Measurements from ENCODE around the gene METTL25.

The METTL25 gene

DNA sequence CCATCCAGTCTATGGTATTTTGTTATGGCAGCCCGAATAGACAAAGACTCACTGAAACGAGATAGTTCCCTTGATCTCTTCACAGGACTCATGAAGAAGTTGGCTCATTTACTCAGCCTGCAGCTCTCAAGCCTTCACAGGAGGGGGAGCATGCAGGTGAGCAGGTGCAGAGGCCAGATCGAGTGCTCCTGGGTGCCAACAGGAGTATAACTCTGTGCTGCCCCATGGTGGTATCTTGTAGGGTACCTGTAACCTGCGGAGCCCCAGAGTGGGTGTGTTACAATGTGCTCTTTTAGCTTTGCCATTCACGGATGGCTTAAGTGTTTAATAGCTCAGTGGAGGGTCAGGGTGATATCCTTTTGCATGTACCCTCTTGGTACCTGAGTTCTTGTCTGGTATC lies 159.5 kb downstream of the METTL25 start:
- DNase-seq: no peak

DNA sequence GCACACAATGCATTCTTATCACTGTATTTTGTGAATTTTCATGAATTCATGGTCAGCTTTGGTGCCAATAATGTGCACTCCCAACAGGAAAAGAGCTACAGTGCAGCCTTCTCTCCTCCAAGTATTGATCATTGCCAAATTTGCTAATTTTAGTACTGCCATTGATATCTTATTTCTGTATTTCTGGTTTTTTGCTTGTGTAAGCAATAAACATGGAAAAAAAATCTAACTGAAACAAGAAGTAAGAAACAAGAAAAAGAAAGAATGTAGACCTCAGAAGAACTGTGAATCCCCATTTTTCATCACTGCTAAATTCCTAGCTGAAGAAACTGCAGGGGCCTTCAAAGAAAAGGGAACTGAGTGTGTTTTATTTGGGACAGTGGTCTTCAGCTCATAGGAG lies 161.2 kb downstream of the METTL25 start:
- Histone ChIP-seq H2AFZ (ENCODE audit: low read length) (no peak overlapping the region), H3K27me3 (replicated peaks; ENCODE audit: insufficient read depth, low read length) (no peaks in the 10 kb centered on the region), H4K20me1 (ENCODE audit: insufficient read depth, low read length) (no peaks in the 10 kb centered on the region), H3K9me2 (replicated peaks; ENCODE audit: insufficient read depth, low read length) (no peaks in the 10 kb centered on the region), H3K27ac (ENCODE audit: low read length) (no peak overlapping the region), H3K9me3 (replicated peaks; ENCODE audit: insufficient read depth, low read length) (no peaks in the 10 kb centered on the region), H3K4me3 (ENCODE audit: low read length) (no peak overlapping the region), H3K4me1 (ENCODE audit: low read length) (0 out of 2 replicates have a peak, but pooled peaks cover 8% of the 10 kb centered on the region), H3K36me3 (replicated peaks; ENCODE audit: insufficient read depth, low read length) (no peaks in the 10 kb centered on the region), H3K9ac (ENCODE audit: low read length) (no peak overlapping the region), H3K4me2 (ENCODE audit: low read depth, low read length) (no peak overlapping the region), H3K79me2 (ENCODE audit: low read length) (no peaks in the 10 kb centered on the region), H3F3A (ENCODE audit: insufficient read depth, low read length) (no peaks in the 10 kb centered on the region)
- DNase-seq: no peak
- TF ChIP-seq EZH2phosphoT487 (IDR thresholded peaks at IDR 0.05; ENCODE audit: low read length): no peak

More for the DNA sequence above, 159.5 kb downstream of the METTL25 start:
- H3F3A ChIP-seq (ENCODE audit: insufficient read depth, low read length): no peaks in the 10 kb centered on the region
- no peak overlapping the region for H3K4me2 ChIP-seq (ENCODE audit: low read depth, low read length)
- H3K79me2 ChIP-seq (ENCODE audit: low read length): no peaks in the 10 kb centered on the region
- H3K36me3 ChIP-seq (replicated peaks; ENCODE audit: insufficient read depth, low read length): no peaks in the 10 kb centered on the region
- no peak overlapping the region for H2AFZ ChIP-seq (ENCODE audit: low read length)
- no peak overlapping the region for H3K27ac ChIP-seq (ENCODE audit: low read length)
- no peaks in the 10 kb centered on the region for H3K9me2 ChIP-seq (replicated peaks; ENCODE audit: insufficient read depth, low read length)
- 0 out of 2 replicates have a peak, but pooled peaks cover 8% of the 10 kb centered on the region for H3K4me1 ChIP-seq (ENCODE audit: low read length)
- no peak overlapping the region for H3K9ac ChIP-seq (ENCODE audit: low read length)
- no peaks in the 10 kb centered on the region for H3K9me3 ChIP-seq (replicated peaks; ENCODE audit: insufficient read depth, low read length)
- no peak for TF ChIP-seq EZH2 (optimal IDR thresholded peaks at IDR 0.05; ENCODE audit: low read depth, low read length)
- TF ChIP-seq, protein P1, sequence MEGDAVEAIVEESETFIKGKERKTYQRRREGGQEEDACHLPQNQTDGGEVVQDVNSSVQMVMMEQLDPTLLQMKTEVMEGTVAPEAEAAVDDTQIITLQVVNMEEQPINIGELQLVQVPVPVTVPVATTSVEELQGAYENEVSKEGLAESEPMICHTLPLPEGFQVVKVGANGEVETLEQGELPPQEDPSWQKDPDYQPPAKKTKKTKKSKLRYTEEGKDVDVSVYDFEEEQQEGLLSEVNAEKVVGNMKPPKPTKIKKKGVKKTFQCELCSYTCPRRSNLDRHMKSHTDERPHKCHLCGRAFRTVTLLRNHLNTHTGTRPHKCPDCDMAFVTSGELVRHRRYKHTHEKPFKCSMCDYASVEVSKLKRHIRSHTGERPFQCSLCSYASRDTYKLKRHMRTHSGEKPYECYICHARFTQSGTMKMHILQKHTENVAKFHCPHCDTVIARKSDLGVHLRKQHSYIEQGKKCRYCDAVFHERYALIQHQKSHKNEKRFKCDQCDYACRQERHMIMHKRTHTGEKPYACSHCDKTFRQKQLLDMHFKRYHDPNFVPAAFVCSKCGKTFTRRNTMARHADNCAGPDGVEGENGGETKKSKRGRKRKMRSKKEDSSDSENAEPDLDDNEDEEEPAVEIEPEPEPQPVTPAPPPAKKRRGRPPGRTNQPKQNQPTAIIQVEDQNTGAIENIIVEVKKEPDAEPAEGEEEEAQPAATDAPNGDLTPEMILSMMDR (IDR thresholded peaks at IDR 0.05; ENCODE audit: low read length): 0 out of 2 replicates have a peak, but pooled peaks have one; percentile 3
- H3K27me3 ChIP-seq (replicated peaks; ENCODE audit: insufficient read depth, low read length): no peaks in the 10 kb centered on the region
- H3K4me3 ChIP-seq (ENCODE audit: low read length): no peak overlapping the region
- no peaks in the 10 kb centered on the region for H4K20me1 ChIP-seq (ENCODE audit: insufficient read depth, low read length)

DNA sequence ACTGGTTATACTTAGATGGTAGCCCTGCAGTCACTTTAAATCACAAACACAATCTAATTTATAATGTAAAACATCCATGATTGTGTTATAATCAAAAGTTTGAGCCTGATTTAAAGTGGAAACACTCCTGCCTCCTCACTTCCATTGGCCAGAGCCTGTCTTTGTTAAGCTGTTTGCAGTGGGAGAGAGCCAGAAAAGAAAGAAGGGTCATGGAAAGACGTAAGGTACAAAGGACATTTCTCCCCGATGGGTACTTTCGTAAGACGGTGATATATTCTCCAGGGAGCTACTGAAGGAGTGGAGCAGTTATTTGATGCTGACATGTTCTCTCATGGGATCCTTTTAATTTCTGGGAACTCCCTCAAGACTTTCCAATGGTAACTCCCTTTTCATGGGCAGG lies 164.0 kb downstream of the METTL25 start:
- Histone ChIP-seq H3K36me3 (replicated peaks; ENCODE audit: insufficient read depth, low read length) (no peaks in the 10 kb centered on the region), H3K79me2 (ENCODE audit: low read length) (no peaks in the 10 kb centered on the region), H3K9ac (ENCODE audit: low read length) (no peak overlapping the region), H3K9me2 (replicated peaks; ENCODE audit: insufficient read depth, low read length) (no peaks in the 10 kb centered on the region), H3F3A (ENCODE audit: insufficient read depth, low read length) (no peaks in the 10 kb centered on the region), H3K4me1 (ENCODE audit: low read length) (0 out of 2 replicates have a peak, but pooled peaks cover 8% of the 10 kb centered on the region), H3K9me3 (replicated peaks; ENCODE audit: insufficient read depth, low read length) (no peaks in the 10 kb centered on the region), H3K4me3 (ENCODE audit: low read length) (no peak overlapping the region), H3K4me2 (ENCODE audit: low read depth, low read length) (no peak overlapping the region), H3K27me3 (replicated peaks; ENCODE audit: insufficient read depth, low read length) (no peaks in the 10 kb centered on the region), H2AFZ (ENCODE audit: low read length) (no peak overlapping the region), H3K27ac (ENCODE audit: low read length) (no peak overlapping the region), H4K20me1 (ENCODE audit: insufficient read depth, low read length) (no peaks in the 10 kb centered on the region)
- DNase-seq: no peak
- TF ChIP-seq, protein P1 (IDR thresholded peaks at IDR 0.05; ENCODE audit: low read length): no peak
- no peak for TF ChIP-seq EZH2phosphoT487 (IDR thresholded peaks at IDR 0.05; ENCODE audit: low read length)
- TF ChIP-seq EZH2 (optimal IDR thresholded peaks at IDR 0.05; ENCODE audit: low read depth, low read length): no peak

DNA sequence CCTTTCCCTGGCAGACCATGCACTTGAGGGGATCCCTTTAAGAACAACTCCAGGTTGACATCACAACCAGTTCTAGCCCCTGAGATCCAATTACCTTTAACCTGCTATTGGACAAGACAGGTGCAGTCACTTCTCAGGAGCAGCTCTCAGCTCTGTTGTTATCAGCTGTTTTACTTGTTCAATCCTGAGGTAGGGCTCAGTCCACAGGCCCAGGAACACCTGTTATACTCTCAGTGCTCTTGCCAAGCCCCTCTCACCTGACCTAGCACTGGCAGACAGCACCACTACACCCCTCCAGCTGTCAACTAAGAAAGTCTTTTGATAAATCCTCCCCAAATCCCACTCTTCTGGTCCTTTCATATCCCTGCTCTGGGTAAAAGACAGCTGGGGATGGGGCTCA lies 164.4 kb downstream of the METTL25 start:
- no peak overlapping the region for H3K9ac ChIP-seq (ENCODE audit: low read length)
- H4K20me1 ChIP-seq (ENCODE audit: insufficient read depth, low read length): no peaks in the 10 kb centered on the region
- no peak overlapping the region for H3K27ac ChIP-seq (ENCODE audit: low read length)
- no peaks in the 10 kb centered on the region for H3K9me3 ChIP-seq (replicated peaks; ENCODE audit: insufficient read depth, low read length)
- no peaks in the 10 kb centered on the region for H3K9me2 ChIP-seq (replicated peaks; ENCODE audit: insufficient read depth, low read length)
- no peak for DNase-seq
- no peak for TF ChIP-seq EZH2phosphoT487 (IDR thresholded peaks at IDR 0.05; ENCODE audit: low read length)
- TF ChIP-seq, protein P1 (IDR thresholded peaks at IDR 0.05; ENCODE audit: low read length): no peak
- TF ChIP-seq EZH2 (optimal IDR thresholded peaks at IDR 0.05; ENCODE audit: low read depth, low read length): no peak
- H3K4me2 ChIP-seq (ENCODE audit: low read depth, low read length): no peak overlapping the region
- no peaks in the 10 kb centered on the region for H3F3A ChIP-seq (ENCODE audit: insufficient read depth, low read length)
- H3K27me3 ChIP-seq (replicated peaks; ENCODE audit: insufficient read depth, low read length): no peaks in the 10 kb centered on the region
- H3K79me2 ChIP-seq (ENCODE audit: low read length): no peaks in the 10 kb centered on the region
- H3K4me1 ChIP-seq (ENCODE audit: low read length): 0 out of 2 replicates have a peak, but pooled peaks cover 8% of the 10 kb centered on the region
- no peak overlapping the region for H2AFZ ChIP-seq (ENCODE audit: low read length)
- H3K36me3 ChIP-seq (replicated peaks; ENCODE audit: insufficient read depth, low read length): no peaks in the 10 kb centered on the region
- no peak overlapping the region for H3K4me3 ChIP-seq (ENCODE audit: low read length)
